Activated CD8-positive, alpha-beta T cell treated with anti-CD3 and anti-CD28 coated beads, Interleukin-2, amount 10 ng/mL, durations not matched to agents 7 days and 5 days (primary cell): Measurements from ENCODE around the gene TDRD7. TPM values are rescaled to one million over a fixed set of nuclear protein-coding genes. Genes with fewer than 3 reads are reported as not detected.
A peak's percentile ranks its signal among the peaks of the same experiment; 100 is the strongest.

Experiments
- ATAC-seq: fragments of 150-1000 bp; cut with Tn5 transposase; one replicate; pipeline ENCODE4 v1.10.0; 2021; ENCODE audit warnings: moderate library complexity
- CTCF ChIA-PET: fragments of 350-600 bp; sonication (Branson Sonifier 250); formaldehyde crosslinking; loops from one replicate; lab custom pipeline; 2021; ENCODE audit warnings: antibody characterized with exemption; lab: Charles Lee
- POLR2A ChIA-PET: fragments of 350-600 bp; sonication (Branson Sonifier 250); formaldehyde crosslinking; loops from one replicate; lab custom pipeline; 2021; ENCODE audit warnings: antibody characterized with exemption; lab: Charles Lee
- DNase-seq: peaks from one replicate; pipeline ENCODE4 v3.0.0-alpha.2; 2020
- H3K27ac Mint-ChIP-seq: one replicate; pipeline ENCODE4 v1.8.0; 2021; ENCODE audit warnings: mild to moderate bottlenecking, mixed read lengths
- H3K27me3 Mint-ChIP-seq: one replicate; pipeline ENCODE4 v1.8.0; 2021; ENCODE audit warnings: low read depth, mixed read lengths
- H3K36me3 Mint-ChIP-seq: one replicate; pipeline ENCODE4 v1.8.0; 2021; ENCODE audit warnings: low read depth, mixed read lengths
- H3K4me1 Mint-ChIP-seq: one replicate; pipeline ENCODE4 v1.8.0; 2021; ENCODE audit warnings: low read depth, mixed read lengths
- H3K4me3 Mint-ChIP-seq: one replicate; pipeline ENCODE4 v1.8.0; 2021; ENCODE audit warnings: mild to moderate bottlenecking, mixed read lengths
- H3K9me3 Mint-ChIP-seq: one replicate; pipeline ENCODE4 v1.8.0; 2022; ENCODE audit warnings: mixed read lengths; ENCODE audit not compliant: insufficient read depth
- total RNA-seq, 2 experiments: library from RNA; stranded (reverse); gene quantifications; one replicate each; pipeline ENCODE4 v1.2.3, GENCODE V29; 2021

Gene TDRD7
- total RNA-seq, 2 experiments from 2014 or later, result 9.3 to 9.6 TPM

DNA sequence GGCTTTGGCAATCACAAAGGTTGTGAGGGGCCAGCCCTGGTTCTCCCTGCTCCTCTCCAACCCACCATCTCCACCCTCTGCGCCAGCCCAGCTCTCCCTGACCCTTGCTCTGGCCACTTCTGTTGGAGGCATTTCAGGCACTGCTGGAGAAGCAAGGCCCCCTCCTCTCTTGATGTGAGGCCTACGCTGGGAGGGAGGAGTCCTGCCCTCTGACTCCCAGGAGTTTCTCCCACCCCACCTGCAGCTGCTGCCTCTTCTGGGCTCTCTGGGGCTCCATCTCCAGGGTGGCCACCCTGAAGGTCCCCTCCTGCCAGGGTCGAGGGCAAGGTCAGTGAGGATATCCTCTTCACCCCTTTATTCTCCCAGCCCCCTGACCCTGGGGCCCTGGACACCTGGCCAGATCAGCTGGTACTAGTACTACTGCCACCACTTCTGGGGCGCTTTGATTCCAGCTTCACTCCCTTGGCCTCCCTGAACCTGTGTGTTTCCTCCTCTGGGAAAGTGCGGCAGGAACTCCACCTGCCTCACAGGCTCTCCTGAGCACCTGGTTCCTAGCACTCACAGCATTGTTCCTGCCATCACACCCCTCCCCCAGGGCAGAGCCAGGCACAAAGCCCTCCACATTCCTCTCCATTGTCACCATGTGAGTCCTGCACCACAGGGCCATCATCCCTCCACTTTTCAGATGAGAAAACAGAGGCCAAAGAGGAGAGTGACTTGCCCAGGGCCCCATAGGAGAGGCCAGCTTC lies 23.8 kb upstream of the TDRD7 start:
- CTCF ChIA-PET, result interaction anchor here (0.8 to 4.5 kb wide), 14 partner anchors 10 to 531 kb away, joined by 3 to 41 read pairs (median 8); partner anchors contain the start of gene TDRD7
- ATAC-seq, result no peak
- H3K36me3 Mint-ChIP-seq, result no peaks in the 10 kb centered on the region
- H3K27ac Mint-ChIP-seq, result no peak overlapping the region
- peaks cover 29% of the 10 kb centered on the region for H3K27me3 Mint-ChIP-seq
- H3K4me1 Mint-ChIP-seq, result peaks cover 21% of the 10 kb centered on the region
- DNase-seq, result no peak
- H3K4me3 Mint-ChIP-seq, result no peak overlapping the region
- no peaks in the 10 kb centered on the region for H3K9me3 Mint-ChIP-seq
- POLR2A ChIA-PET, result interaction anchor here (0.6 kb wide), 1 partner anchor 93 kb away, joined by 3 read pairs; no protein-coding TSS in a partner anchor

DNA sequence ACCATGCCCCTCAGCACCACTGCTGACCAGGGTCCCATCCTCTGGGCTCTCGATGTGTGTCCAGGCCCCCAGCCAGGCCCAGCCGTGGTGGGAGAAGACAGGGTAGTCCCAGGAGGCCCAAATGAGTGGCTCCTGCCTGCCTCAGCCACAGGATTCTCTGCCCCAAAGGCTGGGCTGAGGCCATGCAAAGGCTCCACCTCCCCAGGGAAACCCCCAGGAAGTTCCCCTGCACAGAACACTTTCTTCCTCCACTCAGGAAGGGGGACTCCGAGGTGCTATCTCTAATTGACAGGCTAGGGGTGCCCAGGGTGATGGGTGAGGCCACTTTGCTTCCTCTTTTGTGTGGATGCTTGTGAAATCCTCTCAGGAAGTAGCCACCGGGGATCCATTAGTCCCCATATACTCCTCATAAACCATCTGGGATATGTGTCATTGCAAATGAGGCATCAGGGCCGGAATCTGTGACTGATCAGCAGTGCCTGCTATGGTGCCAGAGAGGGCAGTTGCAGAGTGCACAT lies 23.1 kb upstream of the TDRD7 start:
- H3K36me3 Mint-ChIP-seq, result no peaks in the 10 kb centered on the region
- H3K4me1 Mint-ChIP-seq, result peaks cover 21% of the 10 kb centered on the region
- POLR2A ChIA-PET, result no interaction called here
- H3K9me3 Mint-ChIP-seq, result no peaks in the 10 kb centered on the region
- H3K27ac Mint-ChIP-seq, result no peak overlapping the region
- ATAC-seq (peak; percentile 34), DNase-seq (no peak)
- CTCF ChIA-PET, result no interaction called here
- H3K4me3 Mint-ChIP-seq, result no peak overlapping the region
- H3K27me3 Mint-ChIP-seq, result peaks cover 35% of the 10 kb centered on the region

DNA sequence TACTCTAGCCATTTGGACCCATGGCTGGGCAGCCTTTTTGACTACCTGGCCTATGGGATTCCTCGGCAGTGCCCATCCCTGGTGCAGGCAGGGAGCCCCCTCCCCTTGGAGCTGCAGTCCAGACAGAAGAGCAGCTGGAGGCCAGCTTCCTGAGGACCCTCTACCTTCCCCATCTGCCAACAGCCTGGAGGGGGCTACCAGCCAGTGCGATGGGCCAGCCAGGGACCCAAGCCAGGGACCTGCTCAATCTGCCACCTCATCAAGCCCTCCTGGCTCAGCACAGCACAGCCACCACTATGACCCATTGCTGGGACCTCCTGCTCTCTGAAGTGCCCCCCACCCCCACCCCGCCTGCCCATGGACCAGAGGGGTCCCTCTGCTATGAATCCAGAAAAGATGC lies 22.6 kb upstream of the TDRD7 start:
- Mint-ChIP-seq H3K4me1 (peaks cover 21% of the 10 kb centered on the region), H3K27ac (no peak overlapping the region), H3K9me3 (no peaks in the 10 kb centered on the region), H3K36me3 (no peaks in the 10 kb centered on the region), H3K27me3 (peaks cover 37% of the 10 kb centered on the region), H3K4me3 (no peak overlapping the region)
- CTCF ChIA-PET, result interaction anchor here (0.9 kb wide), 1 partner anchor 9 kb away, joined by 4 read pairs; no protein-coding TSS in a partner anchor
- POLR2A ChIA-PET, result no interaction called here
- ATAC-seq (no peak), DNase-seq (no peak)

DNA sequence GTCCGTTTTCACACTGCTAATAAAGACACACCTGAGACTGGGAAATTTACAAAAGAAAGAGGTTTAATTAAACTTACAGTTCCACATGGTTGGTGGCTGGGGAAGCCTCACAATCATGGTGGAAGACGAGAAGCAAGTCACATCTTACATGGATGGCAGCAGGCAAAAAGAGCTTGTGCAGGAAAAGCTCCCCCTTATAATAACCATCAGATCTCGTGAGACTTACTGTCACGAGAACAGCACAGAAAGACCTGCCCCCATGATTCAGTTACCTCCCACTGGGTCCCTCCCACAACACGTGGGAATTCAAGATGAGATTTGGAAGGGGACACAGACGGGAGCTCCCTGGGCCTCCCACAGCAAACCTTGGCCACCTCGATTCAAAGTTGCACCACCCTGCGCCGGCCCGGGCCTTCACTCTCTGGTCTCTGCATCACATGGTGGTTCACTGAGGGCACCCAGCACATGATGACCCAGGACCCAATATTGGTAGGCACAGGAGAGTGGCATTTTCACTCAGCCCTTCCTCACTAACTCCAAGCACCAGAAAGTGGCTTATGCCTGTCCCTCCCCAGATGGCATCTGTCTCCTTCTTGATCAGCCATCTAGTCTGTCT lies 21.0 kb upstream of the TDRD7 start:
- no peak overlapping the region for H3K27ac Mint-ChIP-seq
- H3K9me3 Mint-ChIP-seq, result no peaks in the 10 kb centered on the region
- ATAC-seq (no peak), DNase-seq (no peak)
- no peaks in the 10 kb centered on the region for H3K36me3 Mint-ChIP-seq
- POLR2A ChIA-PET, result no interaction called here
- H3K4me3 Mint-ChIP-seq, result no peak overlapping the region
- peaks cover 47% of the 10 kb centered on the region for H3K27me3 Mint-ChIP-seq
- CTCF ChIA-PET, result interaction anchor here (1.2 kb wide), 1 partner anchor 20 kb away, joined by 4 read pairs; no protein-coding TSS in a partner anchor
- H3K4me1 Mint-ChIP-seq, result peaks cover 21% of the 10 kb centered on the region

DNA sequence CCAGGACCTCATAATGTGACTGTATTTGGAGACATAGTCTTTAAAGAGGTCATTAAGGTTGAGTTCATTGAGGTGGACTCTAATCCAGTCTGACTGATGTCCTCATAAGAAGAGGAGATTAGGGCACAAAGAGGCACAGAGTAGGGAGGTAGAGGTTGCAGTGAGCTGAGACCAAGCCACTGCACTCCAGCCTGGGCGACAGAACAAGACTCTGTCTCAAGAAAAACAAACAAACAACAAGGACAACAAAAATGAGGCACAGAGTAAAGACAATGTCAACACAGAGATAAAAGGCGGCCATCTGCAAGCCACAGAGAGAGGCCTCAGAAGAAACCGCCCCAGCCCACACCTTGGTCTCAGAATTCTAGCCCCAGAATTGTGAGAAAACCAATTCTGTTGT lies 17.0 kb upstream of the TDRD7 start:
- Mint-ChIP-seq H3K27me3 (peaks cover 46% of the 10 kb centered on the region), H3K4me1 (peaks cover 27% of the 10 kb centered on the region), H3K27ac (no peak overlapping the region), H3K36me3 (no peaks in the 10 kb centered on the region), H3K4me3 (no peak overlapping the region), H3K9me3 (no peaks in the 10 kb centered on the region)
- ATAC-seq (no peak), DNase-seq (no peak)
- CTCF ChIA-PET, result interaction anchor here (0.9 to 1.6 kb wide), 4 partner anchors 9 to 538 kb away, joined by 3 to 4 read pairs (median 4); no protein-coding TSS in a partner anchor
- POLR2A ChIA-PET, result no interaction called here

DNA sequence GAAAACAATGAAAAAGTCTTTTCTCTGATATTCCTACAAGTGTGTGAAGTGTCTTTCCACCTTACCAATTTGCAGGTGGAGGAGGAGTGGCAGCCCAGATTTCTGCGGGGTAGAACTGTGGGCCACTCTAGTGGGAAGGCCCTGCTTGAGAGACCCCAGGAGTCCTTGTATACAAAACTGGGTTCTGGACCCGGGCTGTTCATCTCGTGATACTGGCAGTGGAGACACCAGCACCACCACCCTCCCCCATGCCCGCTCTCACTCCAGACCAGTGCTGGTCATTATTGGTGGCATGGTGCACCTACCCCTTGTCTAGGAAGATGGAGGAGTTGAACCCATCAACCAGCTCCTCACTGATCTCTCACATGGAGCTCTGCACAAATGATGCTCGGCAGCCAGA lies 16.2 kb upstream of the TDRD7 start:
- DNase-seq, result no peak
- no peak overlapping the region for H3K4me3 Mint-ChIP-seq
- no peak overlapping the region for H3K27ac Mint-ChIP-seq
- ATAC-seq, result no peak
- peaks cover 45% of the 10 kb centered on the region for H3K27me3 Mint-ChIP-seq
- peaks cover 27% of the 10 kb centered on the region for H3K4me1 Mint-ChIP-seq
- no peaks in the 10 kb centered on the region for H3K36me3 Mint-ChIP-seq
- CTCF ChIA-PET, result interaction anchor here (0.9 to 1.6 kb wide), 3 partner anchors 9 to 539 kb away, joined by 3 to 4 read pairs (median 3); no protein-coding TSS in a partner anchor
- POLR2A ChIA-PET, result no interaction called here
- H3K9me3 Mint-ChIP-seq, result no peaks in the 10 kb centered on the region

DNA sequence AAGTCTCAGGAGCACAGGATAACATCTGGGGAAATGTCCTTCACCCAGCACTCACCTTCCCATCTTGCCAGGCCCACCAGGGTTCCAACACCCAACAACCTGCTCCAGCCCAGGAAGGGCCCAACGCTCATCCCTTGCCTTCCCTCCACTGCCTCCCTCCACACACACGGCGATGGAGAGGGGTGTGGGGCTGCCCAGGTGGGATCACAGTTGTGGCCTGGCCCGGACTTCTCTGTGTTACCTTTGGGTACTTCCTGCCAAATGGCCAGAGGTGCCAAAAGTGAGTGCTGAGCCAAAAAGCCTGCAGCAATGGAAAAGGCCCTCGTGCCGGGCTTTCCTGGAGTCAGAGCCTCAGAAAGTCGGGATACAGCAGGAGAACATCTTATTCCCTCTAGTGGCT lies 15.6 kb upstream of the TDRD7 start:
- Mint-ChIP-seq H3K36me3 (no peaks in the 10 kb centered on the region), H3K27me3 (peaks cover 48% of the 10 kb centered on the region), H3K27ac (no peak overlapping the region), H3K9me3 (no peaks in the 10 kb centered on the region), H3K4me3 (no peak overlapping the region), H3K4me1 (peaks cover 27% of the 10 kb centered on the region)
- CTCF ChIA-PET, result interaction anchor here (1.2 to 3.5 kb wide), 3 partner anchors 10 to 539 kb away, joined by 3 to 41 read pairs (median 16); no protein-coding TSS in a partner anchor
- POLR2A ChIA-PET, result interaction anchor here (1.7 kb wide), 1 partner anchor 16 kb away, joined by 5 read pairs; the partner anchor contains the start of gene TDRD7
- DNase-seq (no peak), ATAC-seq (no peak)

DNA sequence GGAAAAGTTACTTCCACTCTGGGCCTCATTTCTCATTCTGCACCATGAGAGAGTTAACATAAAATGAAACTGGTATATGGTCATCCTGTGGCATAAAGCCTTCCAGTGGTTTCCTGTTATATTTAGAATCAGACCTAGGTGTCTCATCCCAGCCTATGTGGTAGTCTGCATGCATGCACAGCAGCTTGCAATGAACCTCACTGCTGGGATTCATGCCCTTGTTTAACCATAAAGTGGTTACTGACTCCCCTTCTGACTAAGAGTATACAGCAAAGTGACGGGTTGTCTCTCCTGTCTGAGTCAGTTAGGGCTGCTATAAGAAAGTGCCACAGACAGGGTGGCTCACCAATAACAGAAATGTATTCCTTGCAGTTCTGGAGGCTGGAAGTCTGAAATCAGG lies 14.7 kb upstream of the TDRD7 start:
- H3K4me3 Mint-ChIP-seq, result no peak overlapping the region
- H3K27ac Mint-ChIP-seq, result no peak overlapping the region
- DNase-seq (peak; percentile 74), ATAC-seq (peak; percentile 85)
- H3K27me3 Mint-ChIP-seq, result peaks cover 44% of the 10 kb centered on the region
- ChIA-PET POLR2A (interaction anchor here (1.7 kb wide), 1 partner anchor 15 kb away, joined by 5 read pairs; the partner anchor contains the start of gene TDRD7), CTCF (interaction anchor here (1.0 to 3.5 kb wide), 6 partner anchors 11 to 540 kb away, joined by 3 to 41 read pairs (median 12); partner anchors contain the start of gene TDRD7)
- no peaks in the 10 kb centered on the region for H3K36me3 Mint-ChIP-seq
- H3K9me3 Mint-ChIP-seq, result no peaks in the 10 kb centered on the region
- peaks cover 27% of the 10 kb centered on the region for H3K4me1 Mint-ChIP-seq

DNA sequence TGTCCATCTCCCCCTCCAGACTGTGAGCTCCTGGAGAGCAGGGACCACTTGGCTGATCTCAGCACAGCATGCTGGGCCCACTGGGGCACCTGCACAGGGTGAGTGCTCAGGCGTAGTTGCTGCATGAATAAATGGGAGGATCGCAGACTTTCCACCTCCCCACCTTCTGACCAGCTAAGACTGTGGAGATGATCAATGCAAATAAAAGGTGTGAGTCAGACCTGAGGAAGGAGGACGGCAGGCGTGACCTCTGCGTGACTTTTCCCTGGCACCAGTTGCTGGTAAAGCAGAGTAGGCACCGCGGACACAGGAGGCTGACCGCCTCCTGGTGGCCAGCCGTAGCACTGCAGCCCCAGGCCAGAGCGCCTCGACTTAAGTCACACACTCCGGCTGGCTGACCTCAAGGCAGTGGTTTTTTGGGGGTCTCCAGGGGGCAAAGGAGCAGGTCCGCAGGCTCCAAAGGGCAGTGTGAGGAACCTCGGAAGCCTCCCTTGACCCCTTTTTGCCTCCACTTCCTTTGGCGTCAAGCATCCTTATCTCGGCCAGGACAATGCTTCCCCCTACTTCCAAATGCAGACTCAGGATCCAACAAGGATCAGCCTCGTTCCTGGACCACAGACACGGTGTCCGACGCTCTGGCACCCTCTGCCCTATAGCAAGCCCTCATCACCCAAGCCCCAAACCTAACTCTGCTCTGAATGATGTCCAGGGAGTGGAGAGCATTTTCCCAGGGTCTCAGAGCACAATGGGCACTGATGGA lies 12.7 kb upstream of the TDRD7 start:
- ChIA-PET CTCF (interaction anchor here (0.8 to 3.5 kb wide), 7 partner anchors 9 to 217 kb away, joined by 3 to 41 read pairs (median 4); partner anchors contain the start of gene TDRD7), POLR2A (no interaction called here)
- ATAC-seq (peak; percentile 45), DNase-seq (peak; percentile 65)
- Mint-ChIP-seq H3K9me3 (peaks cover 7% of the 10 kb centered on the region), H3K4me3 (no peak overlapping the region), H3K4me1 (peaks cover 27% of the 10 kb centered on the region), H3K27ac (no peak overlapping the region), H3K36me3 (peaks cover 5% of the 10 kb centered on the region), H3K27me3 (peaks cover 41% of the 10 kb centered on the region)

DNA sequence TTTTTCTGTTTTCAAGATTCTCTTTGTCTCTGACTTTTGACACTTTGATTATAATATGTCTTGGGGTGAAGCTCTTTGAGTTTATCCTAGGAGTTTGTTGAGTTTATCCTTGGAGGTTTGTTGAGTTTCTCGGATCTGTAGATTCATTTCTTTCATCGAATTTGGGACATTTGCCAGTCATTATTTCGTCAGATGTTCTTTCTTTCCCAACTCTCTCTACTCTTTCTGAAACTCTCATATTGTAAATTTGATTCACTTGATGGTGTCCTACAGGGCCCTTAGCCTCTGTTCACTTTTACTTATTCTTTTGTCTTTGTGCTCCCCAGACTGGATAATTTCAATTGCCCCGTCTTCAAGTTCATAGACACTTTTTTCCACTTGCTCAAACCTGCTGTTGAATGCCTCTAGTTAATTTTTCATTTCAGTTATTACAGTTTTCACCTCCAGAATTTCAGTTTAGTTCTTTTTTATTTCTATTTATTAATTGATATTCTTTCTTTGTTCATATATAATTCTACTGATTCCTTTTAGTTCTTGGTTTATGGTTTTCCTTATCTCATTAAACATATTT lies 8.1 kb upstream of the TDRD7 start:
- ChIA-PET CTCF (interaction anchor here (1.1 to 4.0 kb wide), 3 partner anchors 8 to 17 kb away, joined by 3 to 19 read pairs (median 5); no protein-coding TSS in a partner anchor), POLR2A (no interaction called here)
- Mint-ChIP-seq H3K36me3 (peaks cover 5% of the 10 kb centered on the region), H3K27ac (no peak overlapping the region), H3K9me3 (peaks cover 9% of the 10 kb centered on the region), H3K4me3 (no peak overlapping the region), H3K27me3 (peaks cover 52% of the 10 kb centered on the region), H3K4me1 (peaks cover 4% of the 10 kb centered on the region)
- DNase-seq, result no peak
- no peak for ATAC-seq

DNA sequence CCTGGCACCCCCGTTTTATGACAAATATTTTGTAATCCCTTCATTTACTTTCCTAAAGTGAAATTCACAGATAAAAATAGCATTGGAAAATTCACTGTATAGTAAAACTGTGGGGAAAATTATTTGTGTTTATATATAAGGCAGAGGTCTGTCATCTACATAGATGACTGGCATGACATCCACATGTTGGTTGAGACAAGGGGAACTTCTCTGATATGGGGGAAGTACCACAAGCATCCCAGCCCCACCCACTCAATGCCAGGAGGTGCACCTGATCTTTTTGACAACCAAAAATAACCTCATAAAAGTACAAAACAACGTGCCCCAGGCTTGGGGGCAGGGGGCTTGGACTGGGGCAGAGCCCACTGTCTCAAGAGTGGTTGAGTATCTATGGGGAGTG lies 6.3 kb upstream of the TDRD7 start:
- POLR2A ChIA-PET, result no interaction called here
- Mint-ChIP-seq H3K27me3 (peaks cover 56% of the 10 kb centered on the region), H3K9me3 (peaks cover 9% of the 10 kb centered on the region), H3K4me1 (no peaks in the 10 kb centered on the region), H3K4me3 (no peak overlapping the region), H3K27ac (no peak overlapping the region), H3K36me3 (peaks cover 5% of the 10 kb centered on the region)
- no peak for ATAC-seq
- CTCF ChIA-PET, result interaction anchor here (0.6 kb wide), 1 partner anchor 204 kb away, joined by 3 read pairs; no protein-coding TSS in a partner anchor
- no peak for DNase-seq
